ENCODE data around the gene TMEM222.

DNA sequence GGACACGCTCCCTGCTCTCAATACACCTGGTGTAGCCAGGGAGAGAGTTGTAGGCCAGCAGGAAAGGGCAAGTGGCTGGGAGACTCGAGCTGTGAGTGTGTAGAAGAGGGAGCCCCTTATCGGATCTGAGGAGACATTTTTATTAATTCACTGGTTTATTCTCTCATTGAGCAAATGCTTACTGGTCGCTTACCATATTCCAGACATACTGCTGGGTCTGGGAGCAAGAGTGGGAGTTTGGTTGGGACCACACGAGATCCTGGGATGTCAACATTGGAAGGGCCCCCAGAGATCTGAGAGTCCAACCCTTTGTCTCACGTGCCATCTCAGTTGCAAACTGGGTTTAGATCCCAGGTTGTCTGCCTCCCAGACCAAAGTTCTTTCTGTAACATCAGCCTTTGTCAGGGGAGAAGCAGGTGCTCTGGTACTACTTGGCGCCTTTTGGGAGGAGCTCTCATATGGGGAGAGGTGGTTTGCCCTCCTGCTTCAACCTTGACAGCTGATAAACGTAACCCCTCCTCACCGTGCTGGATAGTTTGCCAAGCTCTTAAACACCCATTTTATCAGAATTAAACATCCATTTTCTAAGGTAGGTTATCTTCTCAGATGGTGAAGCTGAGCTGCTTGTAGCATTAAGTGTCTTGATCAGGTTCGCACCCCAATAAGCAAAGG lies 742 bp downstream of the TMEM222 start:
- TF ChIP-seq GATA2 (IDR thresholded peaks at IDR 0.05; ENCODE audit: low read depth, low read length) (no peak), GATA3 (IDR thresholded peaks at IDR 0.05; ENCODE audit: low read depth, low read length) (no peak)
